Activated CD4-positive, alpha-beta T cell treated with anti-CD3 and anti-CD28 coated beads, Interleukin-2, amount 50 U/mL, for 24 hours (primary cell): ENCODE results near the gene HNRNPL.
"Not testable (repeated sequence)": the region's sequence is repeated elsewhere in the genome, so short reads cannot be mapped to it uniquely, and the experiment has no call there.

Experiments
- DNase-seq, 2 donors: peaks; one replicate each; pipeline ENCODE4 v3.0.0-alpha.2; 2020; ENCODE audit warnings: low read depth in 1 of 2, low spot score in 1 of 2

The HNRNPL gene

GRCh38 chr19:38849860-38850435 lies at the start of gene HNRNPL:
TSS of gene HNRNPL (minus strand) at chr19:38849986. CDS start at chr19:38849966, 20 bp downstream.
- peak; percentile 98 to 100 for DNase-seq

GRCh38 chr19:38898788-38899446 lies 49.1 kb upstream of the HNRNPL start:
- no peak for DNase-seq

- no peak for DNase-seq
These were observed 45.2 kb upstream of the HNRNPL start for GRCh38 chr19:38894968-38895367.

DNA sequence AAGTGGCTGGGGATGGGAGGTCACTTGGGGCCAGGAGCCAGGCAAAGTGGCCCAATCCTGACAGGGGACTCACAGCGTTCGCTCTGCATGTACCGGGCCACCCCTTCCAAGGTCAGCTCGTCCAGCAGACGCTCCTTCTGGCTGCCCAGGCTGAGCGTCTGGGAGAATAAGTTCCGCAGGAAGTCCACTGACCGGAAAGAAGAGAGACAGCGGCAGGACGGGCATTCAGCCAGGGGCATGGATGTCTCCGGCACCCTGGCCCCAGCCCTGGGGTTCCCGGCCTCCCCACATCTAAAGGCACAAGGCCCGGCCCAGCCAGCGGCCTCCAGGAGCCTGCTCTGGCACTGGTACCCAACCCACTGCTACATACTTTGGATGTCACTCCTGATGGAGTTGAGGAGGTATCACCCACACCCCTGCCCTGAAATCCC lies 43.6 kb upstream of the HNRNPL start:
- no peak for DNase-seq

- DNase-seq: no peak
These were observed 43.1 kb upstream of the HNRNPL start for GRCh38 chr19:38892841-38893240.

DNA sequence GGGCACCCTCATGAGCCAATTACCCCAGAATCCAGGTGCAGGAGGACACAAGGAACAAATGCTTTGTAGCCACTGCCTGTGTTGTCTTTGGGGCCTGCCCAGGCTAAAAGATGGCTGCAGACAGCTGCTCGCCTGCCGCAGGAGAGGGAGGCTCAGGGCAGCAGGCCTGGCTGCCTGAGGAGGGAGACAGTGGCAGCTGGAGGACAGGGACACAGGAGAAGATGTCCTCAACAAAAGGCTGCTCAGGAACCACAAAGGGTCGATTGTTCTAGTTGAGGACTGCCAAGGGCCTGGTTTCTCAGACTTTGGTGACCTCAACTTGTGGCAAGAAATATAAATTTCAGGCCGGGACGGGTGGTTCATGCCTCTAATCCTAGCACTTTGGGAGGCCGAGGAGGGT lies 42.0 kb upstream of the HNRNPL start:
- no peak for DNase-seq

- DNase-seq: no peak
These were observed 40.9 kb upstream of the HNRNPL start for GRCh38 chr19:38890686-38891085.

DNA sequence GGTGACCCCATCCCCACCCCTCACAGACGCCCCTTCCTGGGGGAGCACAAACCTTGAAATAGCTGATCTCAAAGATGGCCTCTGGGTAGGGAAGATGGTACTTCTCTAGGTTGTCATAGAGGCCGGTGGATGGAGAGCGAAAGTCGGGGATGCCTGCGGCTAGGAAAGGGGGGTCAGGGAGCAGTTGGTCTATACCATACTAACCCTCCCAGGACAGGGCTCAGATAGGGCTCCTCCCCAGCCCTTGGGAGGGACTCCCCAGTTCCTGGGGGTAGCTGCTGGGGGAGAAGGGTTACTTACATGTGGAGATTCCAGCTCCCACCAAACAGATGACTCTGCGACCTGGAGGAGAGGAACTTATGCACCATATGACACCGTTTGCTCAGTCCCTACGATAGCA lies 40.0 kb upstream of the HNRNPL start:
- no peak for DNase-seq

DNA sequence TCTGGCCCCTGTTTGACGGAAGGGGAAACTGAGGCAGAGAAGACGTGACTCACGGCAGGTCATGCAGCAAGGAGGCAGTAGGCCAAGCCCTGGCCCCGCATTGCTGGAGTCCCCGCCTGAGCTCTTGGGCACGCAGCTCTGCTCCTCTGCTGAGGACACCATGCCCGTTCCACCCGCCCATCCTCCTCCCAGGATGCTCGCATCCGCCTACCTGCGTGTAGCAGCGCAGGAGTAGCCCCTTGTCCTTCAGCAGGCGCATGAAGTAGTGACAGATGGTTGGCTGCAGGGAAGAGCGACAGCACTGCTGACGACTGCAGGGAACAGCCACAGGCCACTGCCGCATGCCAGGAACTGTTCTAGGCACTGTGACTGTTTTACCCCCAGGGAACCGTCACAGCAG lies 39.1 kb upstream of the HNRNPL start:
- no peak for DNase-seq

- DNase-seq: not testable (repeated sequence)
These were observed 34.9 kb upstream of the HNRNPL start for GRCh38 chr19:38884691-38885090.

DNA sequence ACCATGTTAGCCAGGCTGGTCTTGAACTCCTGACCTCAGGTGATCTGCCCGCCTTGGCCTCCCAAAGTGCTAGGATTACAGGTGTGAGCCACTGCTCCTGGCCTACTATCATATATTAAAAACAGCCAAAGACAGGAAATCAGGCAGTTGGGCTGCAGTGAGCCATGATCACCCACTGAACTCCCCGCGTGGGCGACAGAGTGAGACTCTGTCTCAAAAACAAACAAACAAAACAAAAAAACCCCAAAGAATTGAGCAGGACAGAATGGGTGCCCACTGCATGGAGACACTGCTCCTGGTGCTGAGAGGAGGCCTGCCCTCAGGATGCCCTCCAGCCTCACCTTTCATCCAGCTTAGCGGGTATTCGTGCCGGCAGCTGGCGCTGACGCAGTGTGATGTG lies 33.5 kb upstream of the HNRNPL start:
- no peak for DNase-seq

DNA sequence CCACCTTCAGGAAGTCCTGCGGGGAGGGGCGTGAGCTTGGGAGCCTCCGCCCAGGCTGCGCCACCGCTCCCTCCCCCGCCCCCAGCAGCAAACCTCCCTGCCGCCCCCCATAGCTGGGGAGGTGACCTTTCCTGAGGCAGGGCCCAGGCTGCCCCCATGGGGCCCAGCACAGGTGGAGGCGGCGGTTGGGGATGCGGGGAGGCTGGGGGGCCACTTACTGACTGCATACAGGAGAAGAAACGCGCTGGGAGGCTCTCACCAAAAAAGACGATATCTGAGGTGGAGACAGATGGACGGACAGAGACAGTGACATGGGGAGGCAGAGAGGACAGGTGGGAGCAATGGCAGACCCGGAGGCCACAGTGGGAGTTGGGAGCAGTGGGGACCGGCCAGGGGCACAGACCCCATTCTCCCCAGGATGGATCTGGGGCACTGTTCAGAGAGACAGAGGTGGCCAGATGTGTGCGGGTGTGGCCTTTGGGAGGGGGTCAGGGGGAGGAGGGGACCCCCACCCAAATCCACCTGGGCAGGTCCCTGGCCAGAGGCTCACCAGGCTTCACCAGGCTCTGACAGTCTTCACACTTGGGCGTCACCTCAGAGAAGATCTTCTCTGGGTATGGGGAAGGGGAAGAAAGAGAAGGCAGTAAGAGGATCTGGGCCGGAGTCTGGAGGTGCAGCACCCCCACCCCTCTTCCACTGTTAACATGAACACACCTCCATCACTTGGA lies 31.3 kb upstream of the HNRNPL start:
- DNase-seq: no peak

DNA sequence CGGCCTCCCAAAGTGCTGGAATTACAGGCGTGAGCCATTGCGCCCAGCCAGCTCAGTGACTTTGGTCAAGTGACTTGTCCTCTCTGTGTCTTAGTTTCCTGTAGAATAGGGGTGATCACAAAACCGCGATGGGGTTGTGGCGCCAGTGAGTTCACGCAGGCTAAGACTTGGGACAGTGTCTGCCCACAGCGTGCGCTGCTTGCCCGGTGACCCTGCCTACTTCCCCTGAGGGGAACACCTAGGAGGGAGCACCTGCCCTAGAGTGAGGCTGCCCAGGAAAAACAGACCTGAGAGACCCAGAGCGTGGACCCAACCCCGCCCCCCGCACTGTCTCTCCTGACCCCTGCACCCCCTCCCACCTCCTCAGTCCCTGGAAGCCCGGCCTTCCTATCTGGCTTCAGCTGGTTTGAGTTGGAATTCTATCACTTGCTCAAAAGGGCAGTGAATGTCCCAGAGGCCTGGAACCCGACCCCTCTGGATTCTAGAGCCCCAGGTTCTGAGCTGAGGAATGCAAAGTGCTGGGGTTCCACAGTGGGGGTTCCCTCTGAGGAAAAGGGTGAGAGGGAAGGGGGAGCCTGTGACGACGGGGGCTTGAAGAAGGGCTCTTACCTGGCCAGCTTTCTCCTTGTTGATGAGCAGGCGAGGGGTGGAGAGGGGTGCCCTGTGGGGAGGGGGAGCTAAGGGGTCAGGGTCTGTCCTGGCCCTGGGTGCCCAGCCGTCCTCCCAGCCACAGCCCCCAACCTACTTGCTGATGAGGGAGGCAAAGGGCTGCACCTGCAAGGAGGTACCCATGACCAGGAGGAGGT lies 30.5 kb upstream of the HNRNPL start:
- no peak for DNase-seq

DNA sequence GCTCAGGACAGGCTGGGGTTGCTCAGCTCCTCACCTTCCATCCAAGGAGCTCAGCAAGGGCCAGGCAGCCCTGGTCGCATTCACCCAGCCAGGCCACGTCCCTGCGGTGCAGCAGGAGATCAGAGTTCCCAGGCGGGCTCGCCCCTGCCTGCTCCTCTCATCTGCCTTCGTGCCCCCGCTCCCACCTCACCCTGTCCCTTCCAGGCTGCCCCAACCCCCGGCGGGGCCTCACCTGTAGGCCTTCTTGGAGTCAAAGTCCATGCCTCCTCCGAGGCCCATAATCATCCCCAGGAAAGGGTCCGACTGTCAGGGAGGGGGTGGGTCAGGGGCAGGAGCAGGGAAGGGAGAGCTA lies 29.6 kb upstream of the HNRNPL start:
- no peak for DNase-seq

DNA sequence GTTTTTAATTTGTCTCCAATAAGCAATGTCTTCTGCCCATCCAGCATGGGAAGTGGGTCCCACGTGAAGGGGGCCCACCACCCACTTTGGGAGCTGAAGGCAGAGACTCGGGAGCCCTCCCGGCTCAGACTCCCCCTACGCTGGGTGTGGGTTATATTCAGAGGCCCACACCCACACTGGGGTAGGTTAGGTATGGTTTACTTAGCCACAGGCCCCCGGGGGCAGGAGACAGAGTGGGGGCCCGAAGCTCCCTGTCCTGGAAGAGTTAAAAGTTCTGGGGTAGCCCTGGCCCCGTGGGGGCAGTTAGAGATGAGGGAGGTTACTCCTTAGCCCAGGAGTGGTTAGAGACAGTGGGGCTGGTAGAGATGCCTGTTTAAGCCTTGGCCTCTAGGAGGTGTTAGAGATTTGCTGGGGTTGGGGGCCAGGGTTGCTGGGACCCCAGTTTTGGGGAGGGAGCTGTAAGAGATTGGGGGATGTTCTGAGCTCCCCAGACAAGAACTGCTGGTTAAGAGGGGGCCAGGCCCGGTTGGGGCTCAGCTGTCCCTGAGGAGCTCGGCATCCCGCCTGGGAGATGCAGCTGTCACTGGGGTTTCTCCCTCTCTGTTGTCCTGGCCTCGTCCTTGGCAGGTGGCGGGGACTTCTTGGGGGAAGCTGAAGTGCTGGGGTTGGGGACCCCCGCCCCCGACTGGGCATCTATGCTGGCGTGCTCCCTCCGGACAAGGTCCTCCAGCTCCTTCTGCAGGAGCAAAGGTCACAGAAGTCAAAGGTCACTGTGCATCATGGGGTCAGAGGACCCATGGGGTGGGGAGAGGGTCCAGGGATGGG lies 29.0 kb upstream of the HNRNPL start:
- DNase-seq: no peak

- peak in 1 of 2 donors; percentile 56 for DNase-seq
These were observed 28.2 kb upstream of the HNRNPL start, which contains the start of gene RINL for GRCh38 chr19:38877781-38878574. TSS of gene RINL (minus strand) at chr19:38878275. CDS start at chr19:38876742, 1,533 bp downstream.

DNA sequence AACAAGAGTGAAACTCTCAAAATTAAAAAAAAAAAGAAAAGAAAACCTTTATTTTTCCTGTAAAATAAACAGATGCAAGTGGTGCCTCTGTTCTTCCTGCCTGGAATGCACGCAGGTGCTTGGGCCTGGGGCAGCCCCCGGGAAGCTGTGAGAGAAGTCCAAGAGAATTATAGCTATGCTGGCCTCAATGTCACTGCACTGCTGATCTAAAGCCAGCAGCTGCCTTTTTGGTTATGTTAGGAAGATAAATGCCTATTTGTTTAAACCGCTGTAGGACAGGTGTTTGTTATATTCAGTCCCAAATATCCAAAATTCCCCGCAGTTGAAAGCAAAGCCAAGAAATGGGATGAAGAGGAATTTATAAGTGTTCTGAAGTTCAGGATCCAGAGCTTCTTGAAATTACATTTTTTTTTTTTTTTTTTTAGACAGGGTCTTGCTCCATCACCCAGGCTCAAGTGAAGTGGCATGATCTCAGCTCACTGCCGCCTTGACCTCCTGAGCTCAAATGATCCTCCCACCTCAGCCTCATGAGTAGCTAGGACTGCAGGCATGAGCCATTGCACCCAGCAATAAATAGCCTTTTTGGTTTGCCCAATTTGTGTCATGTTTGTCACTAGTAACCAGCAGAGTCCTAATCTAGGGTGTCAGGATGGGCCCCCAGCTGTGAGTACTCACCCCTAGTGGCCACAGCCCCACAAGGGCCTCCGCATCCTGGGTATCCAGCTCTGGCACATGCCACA lies 26.0 kb upstream of the HNRNPL start:
- DNase-seq: no peak

DNA sequence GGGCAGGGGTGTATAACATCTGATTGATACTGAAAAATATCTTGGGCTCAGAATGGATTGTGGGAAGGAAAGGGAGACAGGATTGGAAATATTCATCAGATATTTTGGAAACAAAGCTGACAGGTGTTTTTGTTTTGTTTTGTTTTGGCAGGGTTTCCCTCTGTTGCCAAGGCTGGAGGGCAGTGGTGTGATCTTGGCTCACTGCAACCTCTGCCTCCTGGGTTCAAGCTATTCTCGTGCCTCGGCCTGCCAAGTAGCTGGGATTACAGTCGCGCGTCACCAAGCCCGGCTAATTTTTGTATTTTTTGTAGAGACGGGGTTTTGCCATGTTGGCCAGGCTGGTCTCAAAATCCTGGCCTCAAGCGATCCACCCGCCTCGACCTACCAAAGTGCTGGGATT lies 23.6 kb upstream of the HNRNPL start:
- not testable (repeated sequence) for DNase-seq

- DNase-seq: no peak
These were observed 20.8 kb upstream of the HNRNPL start for GRCh38 chr19:38870612-38871011.
